HUES48 (cell line): ENCODE data around the gene HOXD10.

Experiments used
- H3K27ac ChIP-seq: one replicate; pipeline ENCODE4 v1.7.0; 2013; ENCODE audit warnings: low read depth, low read length, inconsistent platforms
- H3K27me3 ChIP-seq: 2 replicates; pipeline ENCODE4 v1.6.1; 2013; ENCODE audit warnings: mild to moderate bottlenecking, low read length; ENCODE audit not compliant: control insufficient read depth, insufficient read depth
- H3K36me3 ChIP-seq: 2 replicates; pipeline ENCODE4 v1.6.1; 2013; ENCODE audit warnings: low read length; ENCODE audit not compliant: control insufficient read depth, insufficient read depth
- H3K4me1 ChIP-seq: 2 replicates; pipeline ENCODE4 v1.6.1; 2013; ENCODE audit warnings: mild to moderate bottlenecking, low read length; ENCODE audit not compliant: control insufficient read depth, insufficient read depth
- H3K4me3 ChIP-seq: 2 replicates; pipeline ENCODE4 v1.5.1; 2013; ENCODE audit warnings: mild to moderate bottlenecking, low read depth, low read length
- H3K9ac ChIP-seq: 2 replicates; pipeline ENCODE4 v1.6.1; 2013; ENCODE audit warnings: mild to moderate bottlenecking, low read depth, low read length, moderate library complexity
- H3K9me3 ChIP-seq: 2 replicates; pipeline ENCODE4 v1.6.1; 2013; ENCODE audit warnings: low read length; ENCODE audit not compliant: control insufficient read depth, insufficient read depth

The HOXD10 gene

GRCh38 chr2:176111846-176112374, 4.7 kb upstream of the HOXD10 start:
- Histone ChIP-seq H3K27me3 (peaks cover 99% of the 10 kb centered on the region), H3K4me3 (no peak overlapping the region), H3K36me3 (no peaks in the 10 kb centered on the region), H3K4me1 (peaks cover 8% of the 10 kb centered on the region; the same call in 1 of the 2 replicates), H3K9ac (no peak overlapping the region), H3K9me3 (peaks cover 1% of the 10 kb centered on the region; the same call in 1 of the 2 replicates), H3K27ac (no peak overlapping the region)

- H3K27ac ChIP-seq: no peak overlapping the region
Measured at GRCh38 chr2:176112375-176113302, 3.9 kb upstream of the HOXD10 start.

GRCh38 chr2:176114120-176114929, 2.3 kb upstream of the HOXD10 start:
- Histone ChIP-seq H3K27ac (no peak overlapping the region), H3K4me3 (no peak overlapping the region), H3K36me3 (no peaks in the 10 kb centered on the region), H3K27me3 (peaks cover 100% of the 10 kb centered on the region), H3K4me1 (peaks cover 8% of the 10 kb centered on the region; the same call in 1 of the 2 replicates), H3K9me3 (peaks cover 3% of the 10 kb centered on the region; the same call in 1 of the 2 replicates), H3K9ac (no peak overlapping the region)

More at GRCh38 chr2:176112375-176113302, 3.9 kb upstream of the HOXD10 start:
- H3K4me3 ChIP-seq: no peak overlapping the region
- peaks cover 100% of the 10 kb centered on the region for H3K27me3 ChIP-seq
- H3K4me1 ChIP-seq: peaks cover 8% of the 10 kb centered on the region; the same call in 1 of the 2 replicates
- H3K9ac ChIP-seq: no peak overlapping the region
- H3K9me3 ChIP-seq: peaks cover 3% of the 10 kb centered on the region; the same call in 1 of the 2 replicates
- H3K36me3 ChIP-seq: no peaks in the 10 kb centered on the region

- Histone ChIP-seq H3K9me3 (peaks cover 3% of the 10 kb centered on the region; the same call in 1 of the 2 replicates), H3K4me3 (no peak overlapping the region), H3K4me1 (peaks cover 8% of the 10 kb centered on the region; the same call in 1 of the 2 replicates), H3K9ac (no peak overlapping the region), H3K36me3 (no peaks in the 10 kb centered on the region), H3K27ac (no peak overlapping the region), H3K27me3 (peaks cover 100% of the 10 kb centered on the region)
Measured at GRCh38 chr2:176114930-176115625, 1.5 kb upstream of the HOXD10 start.

- Histone ChIP-seq H3K27ac (no peak overlapping the region), H3K4me3 (no peak overlapping the region), H3K27me3 (peaks cover 100% of the 10 kb centered on the region), H3K36me3 (no peaks in the 10 kb centered on the region), H3K9me3 (peaks cover 3% of the 10 kb centered on the region; the same call in 1 of the 2 replicates), H3K4me1 (peaks cover 11% of the 10 kb centered on the region; the same call in 1 of the 2 replicates), H3K9ac (no peak overlapping the region)
Measured at GRCh38 chr2:176117162-176117822, 714 bp downstream of the HOXD10 start.

- H3K36me3 ChIP-seq: no peaks in the 10 kb centered on the region
- peaks cover 3% of the 10 kb centered on the region; the same call in 1 of the 2 replicates for H3K9me3 ChIP-seq
- peaks cover 100% of the 10 kb centered on the region for H3K27me3 ChIP-seq
- no peak overlapping the region for H3K4me3 ChIP-seq
- H3K4me1 ChIP-seq: peaks cover 11% of the 10 kb centered on the region; the same call in 1 of the 2 replicates
- no peak overlapping the region for H3K9ac ChIP-seq
- no peak overlapping the region for H3K27ac ChIP-seq
Measured at GRCh38 chr2:176117823-176118371, 1.3 kb downstream of the HOXD10 start.

- Histone ChIP-seq H3K9ac (no peak overlapping the region), H3K27me3 (peaks cover 100% of the 10 kb centered on the region), H3K27ac (no peak overlapping the region), H3K4me1 (peaks cover 10% of the 10 kb centered on the region; the same call in 1 of the 2 replicates), H3K4me3 (no peak overlapping the region), H3K36me3 (no peaks in the 10 kb centered on the region), H3K9me3 (peaks cover 3% of the 10 kb centered on the region; the same call in 1 of the 2 replicates)
Measured at GRCh38 chr2:176118601-176119339, 2.2 kb downstream of the HOXD10 start.

GRCh38 chr2:176120364-176121189, 4.0 kb downstream of the HOXD10 start:
- Histone ChIP-seq H3K9ac (no peak overlapping the region), H3K36me3 (no peaks in the 10 kb centered on the region), H3K9me3 (peaks cover 3% of the 10 kb centered on the region; the same call in 1 of the 2 replicates), H3K27ac (no peak overlapping the region), H3K27me3 (peaks cover 100% of the 10 kb centered on the region), H3K4me1 (peaks cover 3% of the 10 kb centered on the region; the same call in 1 of the 2 replicates), H3K4me3 (no peak overlapping the region)
